Ascending aorta (tissue), 2 donors: ENCODE results near the gene SPIRE2. TPM values are rescaled to one million over a fixed set of nuclear protein-coding genes. Genes with fewer than 3 reads are reported as not detected.

Experiments used
- DNase-seq, 2 donors: peaks; one replicate each; pipeline ENCODE4 v3.0.0-alpha.2; 2019; ENCODE audit warnings: low spot score in 2 of 2
- H3K27ac ChIP-seq, 2 donors: fragments of 200-600 bp; sonication (generic); one replicate each; pipeline ENCODE4 v1.5.1; 2016 to 2017; ENCODE audit warnings: mild to moderate bottlenecking in 1 of 2
- H3K27me3 ChIP-seq: fragments of 200-600 bp; sonication (generic); one replicate; pipeline ENCODE4 v1.5.1; 2017
- H3K36me3 ChIP-seq, 2 donors: fragments of 200-600 bp; sonication (generic); one replicate each; pipeline ENCODE4 v1.5.1; 2016
- H3K4me1 ChIP-seq, 2 donors: fragments of 200-600 bp; sonication (generic); one replicate each; pipeline ENCODE4 v1.5.1; 2016 to 2017; ENCODE audit warnings: mild to moderate bottlenecking in 1 of 2
- H3K4me3 ChIP-seq, 2 donors: fragments of 200-600 bp; sonication (generic); one replicate each; pipeline ENCODE4 v1.5.1; 2016 to 2017; ENCODE audit warnings: mild to moderate bottlenecking in 1 of 2
- H3K9me3 ChIP-seq, 2 donors: fragments of 200-600 bp; sonication (generic); one replicate each; pipeline ENCODE4 v1.5.1; 2016
- CTCF ChIP-seq, 3 experiments: fragments of 200-600 bp in 2 of 3; fragments of 450-650 bp in 1 of 3; sonication (generic) in 2 of 3; IDR thresholded peaks; one replicate each; pipeline ENCODE4 v1.5.1; 2016 to 2019; ENCODE audit warnings: antibody characterized with exemption in 3 of 3, mild to moderate bottlenecking in 1 of 3, moderate library complexity in 1 of 3
- intact Hi-C: fragments of 100-400 bp; cut with DNase I; formaldehyde crosslinking; loops from one replicate; pipeline ENCODE4 v1.15.1; 2023
- total RNA-seq: library from RNA; depleted of rRNA; stranded (reverse); fragments of >200 nt; gene quantifications from one replicate; pipeline ENCODE4 v1.1.0, GENCODE V29; 2016

SPIRE2 gene
- total RNA-seq, 1 donor from 2014 or later: not detected

GRCh38 chr16:89845417-89845816 lies 17.1 kb downstream of the SPIRE2 start:
- no peak overlapping the region for H3K27ac ChIP-seq
- H3K4me1 ChIP-seq: no peaks in the 10 kb centered on the region
- no peaks in the 10 kb centered on the region for H3K36me3 ChIP-seq
- intact Hi-C loops: no loop called here
- TF ChIP-seq CTCF (IDR thresholded peaks at IDR 0.05): no peak
- H3K4me3 ChIP-seq: no peak overlapping the region
- DNase-seq: no peak
- H3K27me3 ChIP-seq: no peaks in the 10 kb centered on the region
- H3K9me3 ChIP-seq: no peaks in the 10 kb centered on the region

GRCh38 chr16:89847051-89847939 lies 19.0 kb downstream of the SPIRE2 start:
- TF ChIP-seq CTCF (IDR thresholded peaks at IDR 0.05): no peak
- no peak overlapping the region for H3K27ac ChIP-seq
- H3K36me3 ChIP-seq: no peaks in the 10 kb centered on the region
- H3K4me1 ChIP-seq: no peaks in the 10 kb centered on the region
- DNase-seq: no peak
- H3K9me3 ChIP-seq: no peaks in the 10 kb centered on the region
- H3K27me3 ChIP-seq: no peaks in the 10 kb centered on the region
- H3K4me3 ChIP-seq: no peak overlapping the region
- intact Hi-C loops: no loop called here

DNA sequence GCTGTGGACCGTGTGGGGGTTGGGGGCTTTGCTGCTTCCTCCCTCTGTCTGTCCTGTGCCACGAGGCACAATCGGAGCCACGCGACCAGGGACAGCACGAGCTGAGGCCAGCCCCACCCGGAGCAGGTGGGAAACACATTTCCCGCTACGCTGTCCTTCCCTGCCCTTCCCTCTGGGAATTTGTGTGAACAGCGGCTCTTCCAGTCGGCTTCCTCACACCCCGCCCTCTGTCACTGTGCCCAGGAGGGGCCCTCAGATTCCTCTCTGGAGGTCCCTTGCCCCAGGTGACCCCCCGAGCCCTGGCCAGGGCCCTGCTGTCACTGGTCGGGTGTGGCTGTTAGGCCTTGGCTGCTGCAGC lies 19.6 kb downstream of the SPIRE2 start:
- Histone ChIP-seq H3K27ac (no peak overlapping the region), H3K9me3 (no peaks in the 10 kb centered on the region), H3K36me3 (no peaks in the 10 kb centered on the region), H3K4me1 (no peaks in the 10 kb centered on the region), H3K27me3 (no peaks in the 10 kb centered on the region), H3K4me3 (no peak overlapping the region)
- DNase-seq: no peak
- intact Hi-C loops: no loop called here
- no peak for TF ChIP-seq CTCF (IDR thresholded peaks at IDR 0.05)

DNA sequence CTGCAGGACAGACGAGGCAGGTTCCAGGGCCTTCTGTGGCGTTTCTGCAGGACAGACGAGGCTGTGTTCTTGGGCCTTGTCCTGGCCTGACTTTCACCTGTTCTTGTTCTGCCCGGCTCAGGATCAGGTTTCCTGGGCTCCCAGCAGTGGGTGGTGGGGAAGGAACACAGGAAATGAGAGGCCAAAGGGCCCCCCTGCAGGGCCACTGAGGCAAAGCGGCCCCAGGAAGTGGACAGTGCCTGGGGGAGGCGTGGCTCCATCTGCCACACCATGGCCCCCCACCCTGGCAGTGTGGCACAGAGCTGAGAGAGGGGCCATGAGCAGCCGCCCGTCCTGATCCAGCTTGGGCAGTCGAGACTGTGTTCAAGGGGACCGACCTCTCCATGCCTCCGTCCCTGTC lies 20.7 kb downstream of the SPIRE2 start:
- Histone ChIP-seq H3K9me3 (no peaks in the 10 kb centered on the region), H3K27ac (no peak overlapping the region), H3K27me3 (no peaks in the 10 kb centered on the region), H3K4me1 (no peaks in the 10 kb centered on the region), H3K36me3 (no peaks in the 10 kb centered on the region), H3K4me3 (no peak overlapping the region)
- no peak for DNase-seq
- intact Hi-C loops: no loop called here
- no peak for TF ChIP-seq CTCF (IDR thresholded peaks at IDR 0.05)

GRCh38 chr16:89853306-89853993 lies 25.2 kb downstream of the SPIRE2 start:
- intact Hi-C loops: loop anchor here (10.0 kb wide), 1 partner anchor 99 kb away; no protein-coding TSS in a partner anchor
- H3K27ac ChIP-seq: no peak overlapping the region
- no peaks in the 10 kb centered on the region for H3K27me3 ChIP-seq
- H3K4me3 ChIP-seq: no peak overlapping the region
- H3K9me3 ChIP-seq: no peaks in the 10 kb centered on the region
- no peaks in the 10 kb centered on the region for H3K36me3 ChIP-seq
- DNase-seq: no peak
- no peaks in the 10 kb centered on the region for H3K4me1 ChIP-seq
- TF ChIP-seq CTCF (IDR thresholded peaks at IDR 0.05): no peak
